AG04450 (cell line): ENCODE results near the gene TSPAN3. TPM values are rescaled to one million over a fixed set of nuclear protein-coding genes. Genes with fewer than 3 reads are reported as not detected.
A peak's percentile ranks its signal among the peaks of the same experiment; 100 is the strongest.

Experiments
- CTCF ChIA-PET: fragments of 300-600, 350-600 bp; formaldehyde crosslinking; extraction: SDS; loops from one replicate; lab custom pipeline; 2022; ENCODE audit warnings: antibody characterized with exemption, inconsistent platforms; lab: Charles Lee
- POLR2A ChIA-PET: fragments of 350-600 bp; formaldehyde crosslinking; extraction: SDS; loops from one replicate; lab custom pipeline; 2021; ENCODE audit warnings: antibody characterized with exemption, inconsistent platforms; lab: Yijun Ruan, JAX
- DNase-seq: peaks from one replicate; pipeline ENCODE4 v3.0.0-alpha.2; 2011; ENCODE audit warnings: low read depth, low spot score
- H3K27ac ChIP-seq: one replicate; pipeline ENCODE4 v1.5.1; 2012; ENCODE audit warnings: low read depth, low read length, control low read depth
- H3K27me3 ChIP-seq: one replicate; pipeline ENCODE4 v1.6.0; 2012; ENCODE audit warnings: low read length; ENCODE audit not compliant: control insufficient read depth, insufficient read depth
- H3K4me3 ChIP-seq: 2 replicates; pipeline ENCODE4 v1.5.1; 2011; ENCODE audit warnings: mild to moderate bottlenecking, low read depth, low read length, control low read depth
- H3K9me3 ChIP-seq: 2 replicates; pipeline ENCODE4 v1.5.1; 2012; ENCODE audit warnings: low read length; ENCODE audit not compliant: control insufficient read depth, insufficient read depth
- polyA minus RNA-seq: library from RNA; depleted of rRNA, polyadenylated mRNA; stranded (reverse); fragments of >200 nt; gene quantifications from 2 replicates; pipeline ENCODE4 v1.2.3, GENCODE V29; 2011; rRNA and poly(A)+ RNA removed
- polyA plus RNA-seq: library from polyadenylated mRNA; depleted of rRNA; stranded (reverse); fragments of >200 nt; gene quantifications from 2 replicates; pipeline ENCODE4 v1.2.3, GENCODE V29; 2011; rRNA removed
- TF ChIP-seq, protein P1 (sequence below): IDR thresholded peaks from 2 replicates; pipeline ENCODE4 v1.5.1; 2011; ENCODE audit warnings: low read depth, low read length, control low read depth, inconsistent platforms

TSPAN3 gene
- polyA plus RNA-seq, result 359 and 410 TPM in 2 replicates
- 217 and 229 TPM in 2 replicates for polyA minus RNA-seq

- CTCF ChIA-PET, result interaction anchor here (0.6 kb wide), 1 partner anchor 74 kb away, joined by 3 read pairs; no protein-coding TSS in a partner anchor
These were observed at the start of gene TSPAN3 for GRCh38 chr15:77070495-77071304. Gene TSPAN3, minus strand, starts transcription at chr15:77071109. Its CDS starts 155 bp downstream, at chr15:77070954.

GRCh38 chr15:77120576-77120975 is 49.7 kb upstream of the TSPAN3 start:
- TF ChIP-seq, protein P1, sequence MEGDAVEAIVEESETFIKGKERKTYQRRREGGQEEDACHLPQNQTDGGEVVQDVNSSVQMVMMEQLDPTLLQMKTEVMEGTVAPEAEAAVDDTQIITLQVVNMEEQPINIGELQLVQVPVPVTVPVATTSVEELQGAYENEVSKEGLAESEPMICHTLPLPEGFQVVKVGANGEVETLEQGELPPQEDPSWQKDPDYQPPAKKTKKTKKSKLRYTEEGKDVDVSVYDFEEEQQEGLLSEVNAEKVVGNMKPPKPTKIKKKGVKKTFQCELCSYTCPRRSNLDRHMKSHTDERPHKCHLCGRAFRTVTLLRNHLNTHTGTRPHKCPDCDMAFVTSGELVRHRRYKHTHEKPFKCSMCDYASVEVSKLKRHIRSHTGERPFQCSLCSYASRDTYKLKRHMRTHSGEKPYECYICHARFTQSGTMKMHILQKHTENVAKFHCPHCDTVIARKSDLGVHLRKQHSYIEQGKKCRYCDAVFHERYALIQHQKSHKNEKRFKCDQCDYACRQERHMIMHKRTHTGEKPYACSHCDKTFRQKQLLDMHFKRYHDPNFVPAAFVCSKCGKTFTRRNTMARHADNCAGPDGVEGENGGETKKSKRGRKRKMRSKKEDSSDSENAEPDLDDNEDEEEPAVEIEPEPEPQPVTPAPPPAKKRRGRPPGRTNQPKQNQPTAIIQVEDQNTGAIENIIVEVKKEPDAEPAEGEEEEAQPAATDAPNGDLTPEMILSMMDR, result no peak
- POLR2A ChIA-PET, result interaction anchor here (1.0 kb wide), 1 partner anchor 423 kb away, joined by 3 read pairs; no protein-coding TSS in a partner anchor
- DNase-seq, result no peak
- H3K9me3 ChIP-seq, result no peaks in the 10 kb centered on the region
- no peak overlapping the region for H3K27ac ChIP-seq
- no peak overlapping the region for H3K4me3 ChIP-seq
- no peaks in the 10 kb centered on the region for H3K27me3 ChIP-seq
- CTCF ChIA-PET, result interaction anchor here (3.1 to 5.2 kb wide), 3 partner anchors 377 to 513 kb away, joined by 16 to 95 read pairs (median 33); partner anchors contain the start of gene LINGO1

More at GRCh38 chr15:77070495-77071304, at the start of gene TSPAN3:
- POLR2A ChIA-PET, result interaction anchor here (0.6 to 1.0 kb wide), 6 partner anchors 12 to 348 kb away, joined by 3 to 4 read pairs (median 4); no protein-coding TSS in a partner anchor
- DNase-seq, result peak; percentile 74
- H3K27ac ChIP-seq, result peak within 1 kb of the TSS; percentile 81
- TF ChIP-seq, protein P1, result no peak
- H3K9me3 ChIP-seq, result no peaks in the 10 kb centered on the region; the same call in 1 of the 2 replicates
- peaks cover 3% of the 10 kb centered on the region for H3K27me3 ChIP-seq
- H3K4me3 ChIP-seq, result peak within 1 kb of the TSS; percentile 76

GRCh38 chr15:77119446-77119845 is 48.5 kb upstream of the TSPAN3 start:
- H3K27ac ChIP-seq, result no peak overlapping the region
- H3K9me3 ChIP-seq, result no peaks in the 10 kb centered on the region
- TF ChIP-seq, protein P1, result no peak
- no peaks in the 10 kb centered on the region for H3K27me3 ChIP-seq
- CTCF ChIA-PET, result interaction anchor here (0.5 to 5.2 kb wide), 28 partner anchors 9 to 1351 kb away, joined by 3 to 95 read pairs (median 5); partner anchors contain the start of gene LINGO1
- POLR2A ChIA-PET, result interaction anchor here (1.0 to 1.8 kb wide), 2 partner anchors 300 to 424 kb away, joined by 3 to 5 read pairs; no protein-coding TSS in a partner anchor
- no peak for DNase-seq
- H3K4me3 ChIP-seq, result no peak overlapping the region

GRCh38 chr15:77118882-77119321 is 48.0 kb upstream of the TSPAN3 start:
- Histone ChIP-seq H3K27me3 (no peaks in the 10 kb centered on the region), H3K4me3 (no peak overlapping the region), H3K9me3 (no peaks in the 10 kb centered on the region), H3K27ac (no peak overlapping the region)
- TF ChIP-seq, protein P1, result peak; percentile 82
- DNase-seq, result peak; percentile 54
- POLR2A ChIA-PET, result interaction anchor here (1.8 kb wide), 1 partner anchor 300 kb away, joined by 5 read pairs; no protein-coding TSS in a partner anchor
- CTCF ChIA-PET, result interaction anchor here (0.5 to 5.2 kb wide), 35 partner anchors 9 to 515 kb away, joined by 3 to 95 read pairs (median 4); partner anchors contain the start of gene LINGO1
